ENCODE results near the gene ZIC2. TPM values are rescaled to one million over a fixed set of nuclear protein-coding genes. Genes with fewer than 3 reads are reported as not detected.

The ZIC2 gene
- not detected in 2 replicates for total RNA-seq

GRCh38 chr13:99981735-99982035, at the start of gene ZIC2:
TSS of gene ZIC2 (plus strand) at chr13:99981784. CDS start at chr13:99982065, 281 bp downstream.

GRCh38 chr13:99971576-99972189, 9.9 kb upstream of the ZIC2 start, which contains the start of gene ZIC5:
TSS of gene ZIC5 (minus strand) at chr13:99971767. CDS start at chr13:99971603, 164 bp downstream.

Other genes starting within 250 kb of the ZIC2 start
- gene ZIC5, start 10.0 kb upstream of the ZIC2 start, total RNA-seq, result under 0.01 TPM in 1 of 2 replicates, not detected in the other
- gene PCCA, start 107.3 kb downstream of the ZIC2 start, total RNA-seq, result 62.4 and 83.4 TPM in 2 replicates